22Rv1 (cell line): ENCODE results near the gene ASB16.

ENCODE experiments used
- ZFX ChIP-seq: fragments of 450-650 bp; IDR thresholded peaks from 2 replicates; pipeline ENCODE4 v1.6.1; 2017; ENCODE audit warnings: antibody characterized with exemption, borderline replicate concordance
- TF ChIP-seq, protein P1 (sequence below): fragments of 450-650 bp; IDR thresholded peaks from 2 replicates; pipeline ENCODE4 v1.5.1; 2017; ENCODE audit warnings: mild to moderate bottlenecking

DNA sequence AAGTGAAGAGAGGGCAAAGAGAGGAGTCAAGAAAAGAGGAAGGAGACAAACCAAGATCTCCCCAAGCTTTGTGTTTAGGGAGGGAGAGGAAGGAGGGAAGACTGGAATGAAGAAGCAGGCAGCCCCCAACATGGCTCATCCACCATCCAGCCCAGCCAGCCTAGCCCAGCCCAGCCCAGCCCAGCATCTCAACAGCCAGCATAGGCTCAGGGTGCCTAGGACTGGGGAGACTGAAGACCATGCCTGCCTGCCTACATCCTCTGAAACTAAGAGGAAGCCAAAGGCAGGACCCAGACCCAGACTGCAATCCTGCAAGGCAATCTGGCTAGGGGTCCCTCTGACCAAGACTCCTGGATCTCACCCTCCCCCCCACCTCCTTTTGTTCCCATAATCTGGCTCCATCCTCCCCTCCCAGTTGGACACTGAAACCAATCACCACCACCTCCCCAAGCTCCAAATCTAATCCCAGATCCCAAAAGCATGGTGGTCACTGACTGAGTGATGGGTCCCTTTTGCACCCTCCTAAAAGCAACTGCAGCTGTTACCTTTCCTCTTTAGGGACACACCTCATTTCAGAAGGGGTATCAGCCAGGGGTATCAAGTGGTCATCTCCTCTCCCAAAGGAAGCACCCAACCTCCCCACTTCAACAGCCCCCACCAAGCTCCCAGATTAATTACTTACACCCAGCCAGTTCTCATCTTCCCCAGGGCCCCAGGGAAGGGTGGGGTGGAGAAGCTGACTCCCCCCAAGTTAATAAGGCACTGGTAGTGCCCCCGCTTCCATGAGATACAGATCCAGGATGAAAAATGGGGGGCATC, 48.3 kb upstream of the ASB16 start:
- TF ChIP-seq, protein P1, sequence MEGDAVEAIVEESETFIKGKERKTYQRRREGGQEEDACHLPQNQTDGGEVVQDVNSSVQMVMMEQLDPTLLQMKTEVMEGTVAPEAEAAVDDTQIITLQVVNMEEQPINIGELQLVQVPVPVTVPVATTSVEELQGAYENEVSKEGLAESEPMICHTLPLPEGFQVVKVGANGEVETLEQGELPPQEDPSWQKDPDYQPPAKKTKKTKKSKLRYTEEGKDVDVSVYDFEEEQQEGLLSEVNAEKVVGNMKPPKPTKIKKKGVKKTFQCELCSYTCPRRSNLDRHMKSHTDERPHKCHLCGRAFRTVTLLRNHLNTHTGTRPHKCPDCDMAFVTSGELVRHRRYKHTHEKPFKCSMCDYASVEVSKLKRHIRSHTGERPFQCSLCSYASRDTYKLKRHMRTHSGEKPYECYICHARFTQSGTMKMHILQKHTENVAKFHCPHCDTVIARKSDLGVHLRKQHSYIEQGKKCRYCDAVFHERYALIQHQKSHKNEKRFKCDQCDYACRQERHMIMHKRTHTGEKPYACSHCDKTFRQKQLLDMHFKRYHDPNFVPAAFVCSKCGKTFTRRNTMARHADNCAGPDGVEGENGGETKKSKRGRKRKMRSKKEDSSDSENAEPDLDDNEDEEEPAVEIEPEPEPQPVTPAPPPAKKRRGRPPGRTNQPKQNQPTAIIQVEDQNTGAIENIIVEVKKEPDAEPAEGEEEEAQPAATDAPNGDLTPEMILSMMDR, result no peak
- TF ChIP-seq ZFX, result no peak
